ENCODE results near the gene CD99. TPM values are rescaled to one million over a fixed set of nuclear protein-coding genes. Genes with fewer than 3 reads are reported as not detected.
"Not testable (repeated sequence)": the region's sequence is repeated elsewhere in the genome, so short reads cannot be mapped to it uniquely, and the experiment has no call there.

CD99 gene
- total RNA-seq, 1 experiment from 2014 or later: 2.4 TPM

DNA sequence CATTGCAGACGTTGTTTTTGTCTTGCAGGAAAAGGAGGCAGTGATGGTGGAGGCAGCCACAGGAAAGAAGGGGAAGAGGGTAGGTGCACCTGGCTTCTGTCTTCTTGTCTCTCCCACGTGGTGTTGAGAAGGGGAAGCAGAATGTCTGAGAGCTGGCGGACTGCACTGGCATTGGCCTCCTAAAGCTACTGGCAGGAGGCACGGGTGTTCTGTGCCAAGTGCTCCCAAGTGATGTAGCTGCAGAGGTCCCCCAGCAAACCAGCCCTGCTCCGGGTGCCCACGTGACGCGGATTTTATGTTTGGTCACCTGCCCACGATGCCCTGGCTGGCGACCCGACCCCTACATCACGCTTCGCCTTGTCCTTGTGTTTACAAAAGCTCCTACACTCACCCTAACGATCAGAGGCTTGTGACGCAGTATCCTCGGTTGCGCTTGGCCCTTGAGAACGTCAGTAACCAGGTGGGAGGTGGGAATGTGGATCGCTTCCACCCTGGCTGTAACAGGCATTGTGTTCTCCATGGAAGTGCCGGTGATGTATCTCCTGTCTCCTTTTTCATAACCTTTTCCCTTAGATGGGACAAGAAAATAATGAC is 32.3 kb downstream of the CD99 start:
- no peak for DNase-seq (ENCODE audit: low spot score)

DNA sequence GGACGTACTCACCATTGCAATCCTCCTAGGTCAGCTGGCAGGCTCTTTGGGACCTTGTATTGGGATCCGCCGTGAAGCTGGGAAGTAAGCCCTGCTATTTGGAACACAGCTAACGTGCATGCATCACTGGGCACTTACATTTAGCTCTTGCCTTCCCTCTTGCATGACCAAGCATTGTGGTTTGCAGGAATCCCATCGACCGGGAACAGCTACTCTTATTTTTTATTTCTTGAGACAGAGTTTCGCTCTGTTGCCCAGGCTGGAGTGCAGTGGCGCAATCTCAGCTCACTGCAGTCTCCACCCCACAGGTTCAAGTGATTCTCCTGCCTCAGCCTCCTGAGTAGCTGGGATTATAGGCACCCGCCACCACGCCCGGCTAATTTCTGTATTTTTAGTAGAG is 36.2 kb downstream of the CD99 start:
- not testable (repeated sequence) for DNase-seq (ENCODE audit: low spot score)

DNA sequence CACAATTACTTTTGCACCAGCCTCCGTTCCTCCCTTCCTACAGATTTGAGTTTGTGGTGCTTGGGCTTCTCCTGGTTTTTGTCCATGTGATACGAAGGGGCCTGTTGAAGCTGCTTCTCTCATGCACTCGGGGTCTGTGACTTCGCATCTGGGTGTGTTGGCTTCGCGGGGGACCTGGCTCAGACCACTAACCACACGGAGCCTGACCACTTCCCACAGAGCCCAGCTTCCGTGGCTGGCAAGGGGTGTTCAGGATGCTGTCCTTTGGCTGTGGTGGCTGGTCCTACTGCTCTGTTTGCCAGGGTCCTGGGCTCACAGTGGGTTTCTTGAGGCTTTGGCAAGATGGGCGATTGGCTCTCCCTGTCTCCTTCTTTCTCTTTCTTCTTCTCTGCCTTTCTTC is 41.0 kb downstream of the CD99 start:
- DNase-seq (ENCODE audit: low spot score): no peak

DNA sequence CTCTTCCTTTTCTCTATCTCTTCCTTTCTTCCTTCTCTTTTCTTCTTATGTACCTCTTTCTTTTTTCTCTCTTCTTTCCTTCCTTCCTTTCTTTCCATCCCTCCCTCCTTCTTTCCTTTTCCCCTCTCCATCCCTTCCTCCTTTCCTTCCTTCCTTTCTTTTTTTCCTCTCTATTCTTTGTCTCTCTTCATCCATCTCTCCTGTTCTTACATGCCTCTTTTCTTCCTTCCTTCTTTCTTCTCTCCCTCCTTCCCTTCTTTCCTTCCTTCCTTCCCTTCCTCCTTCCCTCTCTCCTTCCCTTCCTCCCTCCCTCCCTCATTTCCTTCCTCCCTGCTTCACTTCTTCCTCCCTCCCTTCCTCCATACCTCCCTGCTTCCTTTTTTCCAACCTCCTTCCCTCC is 41.6 kb downstream of the CD99 start:
- DNase-seq (ENCODE audit: low spot score): no peak

DNA sequence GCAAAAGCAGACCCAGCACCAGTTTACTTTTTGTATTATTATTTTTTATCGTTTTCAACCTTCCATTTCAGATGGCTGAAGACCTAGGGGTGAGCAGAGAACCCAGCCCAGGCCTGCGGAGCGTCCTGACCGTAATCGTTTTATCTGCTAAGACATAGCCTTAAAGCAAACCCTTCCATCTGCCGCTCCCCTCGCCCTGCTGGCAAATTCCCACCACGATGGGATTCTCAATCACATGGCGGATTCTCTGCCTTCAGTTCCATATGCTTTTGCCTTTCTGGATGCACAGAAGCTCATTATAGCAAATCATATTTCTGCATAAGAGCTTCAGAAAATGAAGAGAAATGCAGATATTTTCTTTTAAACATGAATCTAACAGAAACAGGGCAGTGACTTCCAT is 42.2 kb downstream of the CD99 start:
- DNase-seq (ENCODE audit: low spot score): no peak

DNA sequence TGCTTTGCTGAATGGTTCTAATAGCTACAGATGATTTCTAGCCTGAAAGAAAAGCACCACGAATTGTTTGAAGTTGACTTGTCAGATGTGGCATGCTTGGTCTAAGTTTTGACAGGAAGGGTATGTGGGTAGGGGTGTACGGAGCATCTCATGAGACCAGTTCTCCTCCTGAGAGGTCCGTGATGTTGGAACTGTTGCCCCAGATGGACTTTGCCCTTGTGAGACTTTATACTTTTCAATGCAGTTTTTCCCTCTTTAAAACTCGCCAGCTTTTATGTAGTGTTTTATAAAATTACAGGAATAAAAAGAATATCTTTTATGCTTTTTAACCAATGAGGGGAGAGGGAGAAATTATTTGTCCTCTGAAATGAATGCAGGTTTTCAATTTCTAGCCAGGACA is 44.2 kb downstream of the CD99 start:
- DNase-seq (ENCODE audit: low spot score): no peak

DNA sequence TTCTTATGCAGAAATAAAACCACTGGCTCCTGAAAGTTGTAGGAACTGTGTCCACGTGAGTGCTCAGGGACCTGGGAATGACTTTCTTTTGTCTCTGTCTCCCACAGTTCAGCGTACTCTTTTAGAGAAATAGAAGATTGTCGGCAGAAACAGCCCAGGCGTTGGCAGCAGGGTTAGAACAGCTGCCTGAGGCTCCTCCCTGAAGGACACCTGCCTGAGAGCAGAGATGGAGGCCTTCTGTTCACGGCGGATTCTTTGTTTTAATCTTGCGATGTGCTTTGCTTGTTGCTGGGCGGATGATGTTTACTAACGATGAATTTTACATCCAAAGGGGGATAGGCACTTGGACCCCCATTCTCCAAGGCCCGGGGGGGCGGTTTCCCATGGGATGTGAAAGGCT is 49.6 kb downstream of the CD99 start:
- no peak for DNase-seq (ENCODE audit: low spot score)

DNA sequence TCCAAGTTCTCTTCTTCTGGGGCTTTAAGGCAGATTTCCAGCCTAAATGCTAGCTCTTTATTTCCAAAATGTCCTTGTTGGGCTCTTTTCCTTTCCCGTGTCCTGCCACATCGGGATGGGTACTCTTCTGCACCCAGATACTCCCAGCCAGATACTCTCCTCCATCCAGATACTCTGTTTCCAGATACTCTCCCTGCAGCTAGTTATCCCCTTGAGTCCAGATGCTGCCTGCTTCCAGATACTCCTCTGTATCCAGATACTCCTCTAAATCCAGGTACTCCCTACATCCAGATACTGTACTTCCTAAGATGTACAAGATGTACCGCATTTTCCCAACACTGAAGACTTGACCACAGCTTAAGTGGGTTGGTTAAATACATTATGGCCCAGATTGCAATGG is 50.3 kb downstream of the CD99 start:
- no peak for DNase-seq (ENCODE audit: low spot score)

DNA sequence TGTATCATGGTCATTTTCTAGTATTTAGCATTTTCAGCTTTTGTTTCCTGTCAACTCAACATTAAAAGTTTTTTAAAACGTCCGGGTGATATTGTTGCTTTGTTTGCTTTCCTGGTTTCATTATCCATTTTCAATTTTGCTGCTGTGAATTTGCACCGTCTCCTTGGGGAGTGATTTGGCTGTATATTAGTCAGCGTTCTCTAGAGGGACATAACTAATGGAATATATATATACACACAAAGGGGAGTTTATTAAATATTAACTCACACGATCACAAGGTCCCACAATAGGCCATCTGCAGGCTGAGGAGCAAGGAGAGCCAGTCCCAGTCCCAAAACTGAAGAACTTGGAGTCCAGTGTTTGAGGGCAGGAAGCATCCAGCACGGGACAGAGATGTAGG is 55.2 kb downstream of the CD99 start:
- not testable (repeated sequence) for DNase-seq (ENCODE audit: low spot score)

DNA sequence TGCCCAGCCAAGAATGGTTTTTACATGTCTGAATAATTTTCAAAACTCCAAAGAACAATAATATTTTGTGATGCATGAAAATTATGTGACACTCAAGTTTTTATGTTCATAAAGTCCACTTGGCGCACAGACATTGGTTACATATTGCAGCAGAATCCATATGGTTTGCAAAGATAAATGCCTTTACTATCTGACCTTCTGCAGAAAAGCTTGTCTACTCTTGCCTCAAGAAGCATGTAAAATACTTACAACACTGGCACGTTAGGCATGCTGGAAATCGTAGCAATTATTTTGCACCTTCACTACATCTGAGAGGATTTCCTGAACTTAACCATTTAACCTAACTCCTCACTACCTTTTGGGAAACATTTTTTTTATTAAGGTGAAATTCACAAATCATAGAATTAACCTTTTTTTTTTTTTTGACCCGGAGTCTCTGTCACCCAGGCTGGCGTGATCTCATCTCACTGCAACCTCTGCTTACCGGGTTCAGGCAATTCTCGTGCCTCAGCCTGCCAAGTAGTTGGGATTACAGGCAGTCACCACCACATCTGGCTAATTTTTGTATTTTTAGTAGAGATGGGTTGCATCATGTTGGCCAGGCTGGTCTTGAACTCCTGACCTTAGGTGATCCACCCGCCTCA is 57.2 kb downstream of the CD99 start:
- no peak for DNase-seq (ENCODE audit: low spot score)

DNA sequence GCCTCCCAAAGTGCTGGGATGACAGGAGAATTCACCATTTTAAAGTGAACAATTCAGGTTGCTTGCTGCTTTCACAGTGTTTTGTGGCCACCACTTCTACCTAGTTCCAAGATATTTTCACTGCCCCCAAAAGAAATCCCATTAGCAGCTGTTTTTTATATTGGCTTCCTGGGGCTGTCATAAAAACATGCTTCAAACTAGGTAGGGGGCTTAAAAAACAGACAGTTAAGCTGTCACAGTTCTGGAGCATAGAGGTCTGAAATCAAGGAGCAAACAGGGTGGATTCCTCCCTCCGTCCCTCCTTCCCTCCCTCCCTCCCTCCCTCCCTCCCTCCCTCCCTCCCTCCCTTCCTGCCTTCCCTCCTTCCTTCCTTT is 57.7 kb downstream of the CD99 start:
- DNase-seq (ENCODE audit: low spot score): no peak

DNA sequence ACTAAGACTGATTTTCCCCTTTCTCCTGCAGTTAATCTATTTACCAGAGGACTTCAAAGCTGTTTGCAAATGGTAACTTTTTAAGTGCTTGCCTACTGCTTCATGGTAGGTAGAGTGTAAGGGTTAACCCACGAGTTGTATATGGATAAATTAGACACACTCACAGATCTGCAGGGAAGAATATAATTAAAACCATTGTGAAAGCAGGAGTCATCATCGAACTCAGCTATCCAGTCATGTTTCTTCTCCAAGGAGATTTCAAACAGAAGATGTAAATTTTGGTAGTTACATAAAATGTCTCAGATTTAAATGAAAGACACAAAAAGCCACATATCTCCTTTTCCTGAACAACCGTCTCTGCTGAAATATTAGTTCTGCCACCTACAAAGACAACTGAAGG is 60.2 kb downstream of the CD99 start:
- no peak for DNase-seq (ENCODE audit: low spot score)

DNA sequence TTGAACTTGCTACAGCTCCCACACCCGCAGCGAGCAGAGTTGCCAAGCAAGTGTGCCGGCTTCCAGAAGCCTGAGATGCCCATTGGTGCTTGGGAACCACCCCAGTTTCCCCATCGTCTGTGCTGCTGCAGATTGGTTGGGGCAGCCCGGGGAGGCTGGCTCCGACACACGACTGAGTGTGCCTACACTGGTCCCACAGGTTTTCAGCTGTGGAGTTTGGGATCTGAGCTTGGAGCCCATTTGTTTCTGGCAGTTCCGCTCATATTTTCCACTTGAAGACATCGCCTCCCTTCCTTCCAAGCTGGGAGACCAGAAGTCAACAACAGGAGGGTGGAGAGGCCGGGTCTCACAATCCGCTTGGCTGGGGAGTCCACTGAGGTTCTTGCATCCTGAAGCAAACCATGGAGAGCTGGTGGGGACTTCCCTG is 60.8 kb downstream of the CD99 start, which contains the start of gene XG:
TSS of gene XG (plus strand) at position 167 of the 427 bp plus-strand sequence. CDS start at position 402, 235 bp downstream.
- DNase-seq (ENCODE audit: low spot score): not testable (repeated sequence)

DNA sequence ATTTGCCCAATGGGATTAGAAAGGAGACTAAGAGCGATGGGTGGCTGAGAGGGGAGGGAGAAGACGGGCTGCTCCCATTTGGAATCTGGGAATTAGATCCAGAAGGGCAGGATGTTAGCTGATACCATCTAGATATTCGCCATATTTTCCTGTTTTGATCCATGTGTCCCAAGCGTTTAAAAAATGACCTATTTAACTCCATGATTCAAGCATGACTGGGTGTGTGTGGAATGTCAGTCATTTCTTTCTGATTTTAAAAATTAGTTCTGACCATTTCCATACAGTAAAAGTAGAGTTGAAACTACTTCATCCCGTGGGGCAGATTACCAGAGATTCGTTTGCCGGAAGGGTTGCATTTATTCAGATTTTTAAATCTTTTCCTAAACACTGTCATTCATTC is 61.3 kb downstream of the CD99 start:
- not testable (repeated sequence) for DNase-seq (ENCODE audit: low spot score)

DNA sequence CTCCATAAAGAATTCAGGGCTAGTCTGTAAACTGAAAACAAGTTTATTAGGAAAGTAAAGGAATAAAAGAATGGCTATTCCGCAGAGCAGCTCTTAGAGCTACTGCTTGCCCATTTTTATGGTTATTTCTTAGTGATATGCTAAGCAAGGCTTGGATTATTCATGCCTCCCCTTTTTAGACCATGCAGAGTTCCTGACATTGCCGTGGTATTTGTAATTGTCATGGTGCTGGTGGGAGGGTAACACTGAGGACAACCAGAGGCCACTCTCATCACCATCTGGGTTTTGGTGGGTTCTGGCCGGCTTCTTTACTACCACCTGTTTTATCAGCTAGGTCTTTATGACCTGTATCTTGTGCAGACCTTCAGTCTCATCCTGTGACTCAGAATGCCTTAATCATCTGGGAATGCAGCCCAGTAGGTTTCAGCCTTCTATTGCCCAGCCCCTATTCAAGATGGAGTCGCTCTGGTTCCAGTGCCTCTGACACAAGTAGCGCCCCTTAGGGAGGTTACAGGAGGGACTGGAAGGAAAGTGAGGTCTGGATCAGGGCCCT is 64.1 kb downstream of the CD99 start:
- not testable (repeated sequence) for DNase-seq (ENCODE audit: low spot score)

DNA sequence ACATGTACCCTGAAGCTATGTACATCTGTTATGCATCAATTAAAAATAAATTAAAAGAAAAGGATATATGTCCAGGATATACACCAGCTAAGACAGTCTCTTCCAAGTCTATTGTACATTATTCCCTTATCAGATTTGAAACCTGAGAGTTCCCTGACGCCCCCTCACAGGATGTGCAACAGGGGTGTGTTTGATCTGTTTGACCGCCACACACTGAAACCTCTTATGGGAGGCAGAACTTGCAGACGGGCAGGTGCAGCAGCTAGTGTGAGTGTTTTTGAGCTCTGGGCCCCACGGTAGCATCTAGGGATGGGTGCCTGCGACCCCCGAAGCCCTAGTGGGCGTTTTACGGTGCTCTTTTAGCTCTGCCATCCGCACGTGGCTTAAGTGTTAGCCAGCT is 65.5 kb downstream of the CD99 start:
- no peak for DNase-seq (ENCODE audit: low spot score)

DNA sequence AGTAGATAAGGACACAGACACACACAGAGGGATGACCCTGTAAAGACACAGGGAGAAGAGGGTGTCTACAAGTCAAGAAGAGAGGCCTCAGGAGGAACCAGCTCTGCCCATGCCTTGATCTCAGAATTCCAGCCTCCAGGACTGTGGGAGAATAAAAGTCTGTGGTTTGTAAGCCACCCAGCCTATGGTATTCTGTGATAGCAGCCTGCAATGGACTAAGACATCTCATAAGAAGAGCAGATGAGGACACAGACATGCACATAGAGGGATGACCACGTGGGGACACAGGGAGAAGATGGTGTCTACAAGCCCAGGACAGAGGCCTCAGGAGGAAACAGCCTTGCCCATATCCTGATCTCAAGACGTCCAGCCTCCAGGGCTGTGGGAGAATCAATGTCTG is 70.2 kb downstream of the CD99 start:
- DNase-seq (ENCODE audit: low spot score): no peak

DNA sequence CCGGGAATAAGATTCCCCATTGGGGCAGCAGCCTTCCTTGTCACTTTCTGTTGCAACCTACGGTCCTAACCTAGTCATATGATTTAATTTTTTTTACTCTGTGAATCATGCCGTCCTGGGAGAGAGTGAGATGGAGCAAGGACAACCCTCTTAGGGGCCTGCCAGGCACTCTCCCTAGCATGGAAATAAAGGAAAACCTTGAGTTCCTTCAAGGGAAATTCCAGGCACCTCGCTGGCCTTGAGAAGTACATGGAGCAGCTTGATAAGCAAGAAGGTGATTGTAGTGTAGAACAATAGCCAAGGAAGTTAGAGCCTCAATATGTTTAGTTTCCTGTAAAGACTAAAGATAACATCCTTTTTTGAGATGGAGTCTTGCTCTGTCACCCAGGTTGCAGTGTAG is 71.6 kb downstream of the CD99 start:
- DNase-seq (ENCODE audit: low spot score): not testable (repeated sequence)

DNA sequence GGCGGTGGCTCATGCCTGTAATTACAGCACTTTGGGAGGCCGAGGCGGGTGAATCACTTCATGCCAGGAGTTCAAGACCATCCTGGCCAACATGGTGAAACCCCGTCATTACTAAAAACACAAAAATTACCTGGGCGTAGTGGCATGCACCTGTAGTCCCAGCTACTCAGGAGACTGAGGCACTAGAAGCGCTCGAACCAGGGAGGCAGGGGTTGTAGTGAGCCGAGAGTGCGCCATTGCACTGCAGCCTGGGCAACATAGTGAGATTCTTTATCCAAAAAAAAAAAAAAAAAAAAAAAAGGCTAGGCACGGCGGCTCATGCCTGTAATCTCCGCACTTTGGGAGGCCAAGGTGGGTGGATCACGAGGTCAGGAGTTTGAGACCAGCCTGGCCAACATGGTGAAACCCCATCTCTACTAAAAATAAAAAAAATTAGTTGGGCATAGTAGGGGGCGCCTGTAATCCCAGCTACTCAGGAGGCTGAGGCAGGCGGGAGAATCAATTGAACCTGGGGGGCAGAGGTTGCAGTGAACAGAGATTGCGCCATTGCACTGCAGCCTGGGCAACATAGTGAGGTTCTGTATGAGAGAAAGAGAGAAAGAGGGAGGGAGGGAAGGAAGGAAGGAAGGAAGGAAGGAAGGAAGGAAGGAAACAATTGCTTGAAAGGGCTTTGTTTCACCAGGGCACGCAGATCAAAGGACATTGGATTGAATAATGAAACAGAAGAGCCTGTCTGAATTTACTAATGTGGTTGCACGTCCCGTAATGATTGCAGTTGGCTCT is 73.9 kb downstream of the CD99 start:
- DNase-seq (ENCODE audit: low spot score): not testable (repeated sequence)

DNA sequence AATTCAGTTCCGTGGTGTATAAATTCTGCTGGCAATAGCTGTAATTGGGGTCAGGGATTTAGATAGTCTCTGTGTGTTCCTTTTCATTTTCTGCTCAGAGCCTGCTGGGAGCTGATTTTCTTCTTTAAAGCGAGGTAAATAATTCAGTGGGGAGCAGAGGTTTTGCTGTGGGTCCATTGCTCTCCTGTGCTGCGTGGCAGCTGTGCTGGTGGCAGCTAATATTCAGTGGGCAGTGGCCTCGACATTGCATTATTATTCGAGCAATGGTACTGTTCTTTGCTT is 74.4 kb downstream of the CD99 start:
- DNase-seq (ENCODE audit: low spot score): no peak

DNA sequence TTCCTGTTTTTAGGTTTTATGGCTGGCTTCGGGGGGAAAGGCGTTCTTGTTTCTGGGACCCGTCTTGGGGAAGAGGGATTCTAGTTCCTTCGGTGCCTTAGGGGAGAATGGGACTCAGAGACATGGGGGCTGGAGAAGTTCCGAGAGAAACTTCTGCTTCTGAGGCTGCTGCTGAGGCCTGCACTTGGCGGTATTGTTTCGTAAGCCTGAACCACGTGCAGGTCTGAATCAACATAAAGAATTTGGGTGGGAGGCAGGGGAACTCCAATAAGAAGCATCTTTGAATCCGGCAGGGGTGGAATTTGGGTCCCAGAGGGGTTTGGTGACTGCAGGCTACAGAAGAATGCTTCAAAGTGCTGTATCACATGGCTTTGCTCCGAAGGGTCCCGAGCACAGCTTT is 75.8 kb downstream of the CD99 start:
- DNase-seq (ENCODE audit: low spot score): no peak

DNA sequence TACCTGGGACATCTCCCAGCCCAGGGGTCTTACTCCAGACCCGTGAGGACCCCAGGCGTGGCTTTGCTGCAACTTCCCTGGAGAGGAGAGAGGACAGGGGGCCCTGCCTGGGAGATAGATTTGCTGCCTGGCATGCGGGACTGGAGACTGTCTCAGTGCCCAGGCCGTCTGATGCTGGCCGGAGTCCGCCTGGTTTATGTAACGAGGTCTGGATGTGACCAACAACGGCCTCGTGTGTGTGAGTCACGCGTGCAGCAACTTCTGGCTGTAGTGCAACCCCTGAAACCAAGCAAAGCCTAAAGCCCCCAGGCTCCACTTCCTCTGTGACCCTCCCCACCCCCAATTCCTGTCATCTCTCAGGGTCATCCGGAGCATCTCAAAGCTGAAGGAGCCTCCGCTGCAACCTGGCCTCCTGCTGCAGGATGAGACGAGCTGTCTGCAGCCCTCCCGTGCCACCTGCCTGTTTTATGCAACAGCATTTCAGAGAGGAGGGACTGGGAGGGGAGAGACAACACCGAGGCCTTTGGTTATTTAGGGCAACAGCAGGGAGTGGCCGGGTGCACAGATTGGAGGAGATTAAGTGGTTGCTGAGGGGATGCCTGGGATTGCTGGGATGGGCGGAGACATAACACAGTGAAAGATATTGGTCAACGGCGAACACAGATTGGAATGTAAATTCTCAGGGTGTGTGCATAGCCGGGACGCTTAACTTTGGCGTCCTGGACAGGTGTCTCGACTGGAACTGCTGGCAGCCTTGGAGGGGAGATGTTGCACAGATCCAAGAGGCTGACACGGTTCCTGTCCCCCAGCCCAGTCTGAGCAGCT is 76.7 kb downstream of the CD99 start:
- no peak for DNase-seq (ENCODE audit: low spot score)

Measured in HT-29 (cell line).